NCI-H748 (cell line): ENCODE measurements around the gene FUT8.
"Not testable (repeated sequence)": the region's sequence is repeated elsewhere in the genome, so short reads cannot be mapped to it uniquely, and the experiment has no call there.

Experiments
- DNase-seq: peaks from one replicate; lab custom pipeline; 2025; ENCODE audit not compliant: unreplicated experiment; lab: John Stamatoyannopoulos, UW

FUT8 gene

DNA sequence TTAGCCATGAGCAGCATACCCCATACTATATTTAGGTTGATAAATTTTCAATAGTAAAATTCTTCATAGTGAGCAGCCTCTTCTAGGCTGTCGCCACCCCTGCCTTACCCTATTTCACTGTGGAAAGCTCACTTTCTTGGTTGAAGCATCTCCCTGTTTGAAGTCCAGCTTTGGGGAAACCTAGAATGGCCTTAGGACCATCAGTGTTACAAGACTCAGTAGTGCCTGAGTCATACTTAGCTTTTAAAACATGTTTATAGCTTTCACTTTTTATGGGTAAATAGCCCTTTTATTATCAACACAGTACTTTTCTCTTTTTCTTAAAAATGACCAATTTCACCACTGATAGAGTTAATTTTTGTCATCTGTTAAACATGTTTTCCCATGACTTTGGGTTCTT lies 37.1 kb downstream of the FUT8 start:
- DNase-seq, result no peak

DNA sequence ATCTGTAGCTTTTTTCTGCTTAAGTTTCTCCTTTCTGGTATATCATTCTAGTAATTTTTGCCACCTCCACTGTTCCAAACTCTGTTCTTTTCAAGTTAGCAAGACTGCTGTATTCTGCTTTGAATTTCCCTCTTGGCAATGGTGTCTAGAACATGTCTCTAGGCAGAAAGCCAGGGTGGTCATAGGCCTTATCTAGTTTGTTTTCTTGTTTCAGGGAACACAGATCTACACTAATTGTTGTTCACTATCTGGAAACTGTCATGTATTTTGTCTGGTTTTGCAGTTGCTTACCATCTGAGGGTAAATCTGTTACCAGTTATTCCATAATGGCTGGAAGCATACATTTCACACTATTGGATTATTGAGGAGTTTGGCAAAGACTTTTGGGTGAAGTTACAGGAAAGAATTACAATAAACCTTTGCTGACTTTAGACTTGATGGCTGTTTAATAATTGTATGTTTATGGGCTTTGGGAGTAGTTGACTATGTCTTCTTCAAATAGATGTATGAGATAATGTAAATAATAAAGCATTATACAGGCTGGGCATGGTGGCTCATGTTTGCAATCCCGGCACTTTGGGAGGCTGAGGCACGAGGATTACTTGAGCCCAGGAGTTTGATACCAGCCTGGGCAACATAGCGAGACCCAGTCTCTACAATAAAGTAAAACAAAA lies 41.4 kb downstream of the FUT8 start:
- no peak for DNase-seq

DNA sequence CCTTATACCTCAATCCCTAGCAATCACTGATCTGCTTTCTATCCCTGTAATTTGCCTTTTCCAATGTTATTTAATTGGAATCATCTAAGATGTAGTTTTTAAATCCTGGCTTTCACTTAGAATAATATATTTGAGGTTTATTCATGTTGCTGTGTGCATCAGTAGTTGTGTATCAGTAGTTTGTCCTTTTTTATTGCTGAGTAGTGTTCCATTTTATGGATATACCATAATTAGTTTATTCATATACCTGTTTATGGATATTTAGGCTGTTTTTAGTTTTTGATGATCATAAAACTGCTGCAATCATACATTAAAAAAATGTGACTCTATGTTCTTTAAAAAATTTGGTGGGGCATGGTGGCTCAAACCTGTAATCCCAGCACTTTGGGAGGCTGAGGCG lies 43.7 kb downstream of the FUT8 start:
- no peak for DNase-seq

DNA sequence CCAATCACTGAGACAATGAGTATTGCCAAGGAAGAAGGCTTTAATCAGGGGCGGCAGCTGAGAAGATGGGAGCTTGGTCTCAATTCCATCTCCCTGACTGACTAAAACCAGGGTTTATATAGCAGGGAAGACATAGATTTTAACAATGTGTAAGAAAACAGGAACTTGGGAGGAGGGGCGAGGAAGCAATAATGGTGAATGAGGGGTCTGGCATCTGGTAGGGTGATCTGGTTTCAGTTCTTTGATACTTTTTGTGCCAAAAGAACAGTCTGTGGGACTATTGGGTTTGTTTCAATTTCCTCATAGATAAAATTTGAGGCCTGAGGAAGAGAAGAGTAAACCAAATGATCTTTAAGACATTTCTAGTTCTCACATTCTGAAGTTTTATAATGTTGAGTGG lies 49.2 kb downstream of the FUT8 start:
- no peak for DNase-seq

DNA sequence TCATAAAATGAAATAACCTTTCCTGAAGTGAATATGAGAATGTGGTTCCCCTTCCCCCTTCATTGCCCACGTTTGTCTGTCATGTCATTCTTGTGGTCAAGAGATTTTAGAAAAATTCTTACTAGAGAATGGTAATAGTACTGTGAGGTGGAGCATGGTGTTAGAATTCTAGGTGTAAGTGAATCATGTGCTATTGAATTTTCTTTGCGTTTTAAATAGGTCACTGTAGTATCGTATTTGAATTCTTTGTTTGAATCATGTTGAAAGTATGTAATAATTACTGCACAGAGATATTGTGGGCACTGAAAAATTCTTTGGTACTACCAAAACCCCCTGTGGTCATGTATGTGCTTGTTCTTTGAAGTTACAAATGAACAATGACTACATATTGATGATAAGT lies 49.9 kb downstream of the FUT8 start:
- DNase-seq, result no peak

DNA sequence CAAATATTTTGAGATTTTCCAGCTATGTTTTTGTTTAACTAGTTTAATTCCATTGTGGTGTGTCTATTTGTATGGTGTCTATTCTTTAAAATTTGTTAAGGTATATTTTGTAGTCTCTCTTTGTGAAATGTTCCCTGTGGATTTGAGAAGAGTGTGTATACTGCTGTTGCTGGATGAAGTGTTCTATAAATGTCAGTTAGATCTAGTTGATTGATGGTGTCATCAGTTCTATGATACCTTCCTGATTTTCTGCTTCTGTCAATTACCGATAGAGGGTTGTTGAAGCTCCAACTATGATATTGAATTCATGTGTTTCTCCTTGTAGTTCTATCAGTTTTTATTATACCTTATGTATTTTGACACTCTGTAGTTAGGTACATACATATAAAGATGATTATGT lies 53.1 kb downstream of the FUT8 start:
- DNase-seq, result no peak

DNA sequence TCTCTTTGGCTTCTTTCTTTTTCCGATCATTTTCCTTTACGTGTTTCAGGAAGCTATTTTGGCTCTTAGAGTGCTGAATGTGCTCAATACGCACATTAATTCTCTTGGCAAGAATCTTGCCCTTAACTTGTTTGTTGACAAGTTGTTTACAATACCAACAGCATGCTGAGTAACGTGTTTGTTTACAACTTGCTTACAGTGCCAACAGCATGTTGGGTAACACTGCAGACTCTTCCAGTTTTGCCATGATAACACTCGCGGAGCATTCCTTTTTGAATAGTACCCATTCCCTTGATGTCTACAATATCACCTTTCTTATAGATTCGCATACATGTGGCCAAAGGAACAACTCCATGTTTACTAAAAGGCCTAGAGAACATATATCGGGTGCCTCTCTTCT lies 55.4 kb downstream of the FUT8 start:
- not testable (repeated sequence) for DNase-seq

DNA sequence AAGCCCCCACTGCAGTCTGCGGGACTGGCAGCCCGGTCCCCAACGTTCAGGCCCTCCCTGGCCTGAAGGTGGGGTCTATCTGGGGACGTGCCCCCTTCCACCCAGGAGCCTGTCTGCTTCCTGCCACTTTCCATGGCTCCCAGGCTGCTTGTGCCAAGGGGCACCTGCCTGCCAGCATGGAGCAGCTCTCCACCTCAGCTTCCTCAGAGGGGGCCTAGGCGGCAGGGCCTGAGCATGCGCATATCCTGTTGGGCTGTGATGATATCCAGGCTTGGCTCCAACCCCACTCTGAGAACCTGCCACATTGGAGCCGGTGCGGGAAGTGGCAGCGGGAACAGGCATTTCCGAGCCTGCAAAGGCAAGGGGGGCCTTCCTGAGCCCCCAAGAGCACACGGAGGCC lies 57.4 kb downstream of the FUT8 start:
- no peak for DNase-seq

DNA sequence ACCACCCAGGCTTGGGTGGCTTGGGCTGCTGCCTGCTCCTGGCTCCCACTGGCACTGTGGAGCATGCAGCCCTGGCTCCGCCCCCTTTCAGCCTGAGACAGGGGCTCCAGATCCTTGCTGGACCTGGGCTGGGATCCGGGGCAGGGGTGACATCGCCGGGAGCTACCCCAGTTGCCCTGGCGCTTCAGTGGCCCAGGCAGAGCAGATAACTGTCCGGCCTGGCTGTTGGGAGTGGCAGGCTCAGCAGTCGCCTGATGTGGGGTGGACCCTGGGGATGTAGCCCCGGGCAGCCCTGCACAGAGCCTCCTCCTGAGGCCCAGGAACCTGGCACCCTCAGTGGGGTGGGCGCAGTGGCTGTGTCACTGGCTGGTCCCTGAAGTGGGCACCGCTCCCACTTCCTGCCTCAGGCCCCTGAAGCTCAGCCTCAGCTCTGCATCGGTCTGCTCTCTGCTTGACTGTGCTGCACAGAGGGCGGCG lies 57.9 kb downstream of the FUT8 start:
- DNase-seq, result no peak

DNA sequence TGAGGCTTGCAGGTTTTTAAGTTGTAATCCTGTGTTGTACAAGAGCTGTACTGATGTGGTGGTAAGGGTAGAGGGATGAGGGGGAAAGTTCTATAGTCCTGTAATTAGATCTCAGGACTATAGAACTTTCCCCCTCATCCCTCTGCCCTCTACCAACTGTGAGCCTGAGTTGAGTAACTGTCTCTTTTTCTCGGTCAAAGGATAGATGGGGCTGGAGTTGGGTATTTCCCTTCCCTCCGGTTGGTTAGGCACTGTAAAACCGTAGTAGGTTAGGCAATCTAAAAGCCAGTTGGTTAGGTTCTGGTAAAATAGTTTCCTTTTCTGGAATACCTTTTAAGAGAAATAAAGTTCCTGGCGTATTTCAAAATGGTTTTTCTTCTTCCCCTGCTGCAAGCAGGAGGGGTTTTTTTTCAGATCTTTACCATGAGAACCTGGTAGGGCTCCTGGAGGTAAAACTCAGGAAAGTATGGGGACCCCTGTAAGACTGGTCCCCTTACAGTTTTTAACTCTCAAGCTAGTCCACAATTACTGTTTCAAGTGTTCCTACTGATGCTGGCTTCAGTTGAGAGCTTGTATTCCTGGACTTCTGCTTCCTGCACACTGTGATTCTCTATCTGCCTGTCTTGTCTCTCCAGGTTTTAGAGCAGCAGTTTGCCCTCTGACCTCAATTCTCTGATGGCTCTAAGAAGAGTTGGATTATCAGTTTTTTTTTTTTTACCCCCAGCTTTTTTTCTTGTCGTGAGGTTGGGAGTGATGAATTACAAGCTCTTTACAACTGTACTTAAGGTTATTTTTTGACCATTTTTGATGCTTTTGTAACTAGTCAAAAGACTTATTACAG lies 58.7 kb downstream of the FUT8 start:
- no peak for DNase-seq

DNA sequence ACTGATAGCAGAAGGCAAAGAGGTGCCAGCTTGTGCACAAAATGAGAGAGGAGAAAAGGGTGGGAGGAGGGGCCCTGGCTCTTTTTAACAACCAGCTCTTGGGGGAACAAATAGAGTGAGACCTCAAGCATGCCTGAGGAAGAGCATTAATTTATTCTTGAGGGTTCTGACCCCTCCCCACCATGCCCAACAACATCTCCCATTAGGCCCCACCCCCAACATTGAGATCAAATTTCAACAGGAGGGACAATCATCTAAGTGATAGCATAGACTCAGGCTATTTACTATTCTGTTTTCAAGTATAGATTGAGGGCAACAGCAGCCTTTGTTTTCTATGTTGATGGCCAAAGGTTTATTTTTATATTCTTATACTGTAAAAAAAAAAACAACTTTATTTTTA lies 59.7 kb downstream of the FUT8 start:
- peak; percentile 86 for DNase-seq

DNA sequence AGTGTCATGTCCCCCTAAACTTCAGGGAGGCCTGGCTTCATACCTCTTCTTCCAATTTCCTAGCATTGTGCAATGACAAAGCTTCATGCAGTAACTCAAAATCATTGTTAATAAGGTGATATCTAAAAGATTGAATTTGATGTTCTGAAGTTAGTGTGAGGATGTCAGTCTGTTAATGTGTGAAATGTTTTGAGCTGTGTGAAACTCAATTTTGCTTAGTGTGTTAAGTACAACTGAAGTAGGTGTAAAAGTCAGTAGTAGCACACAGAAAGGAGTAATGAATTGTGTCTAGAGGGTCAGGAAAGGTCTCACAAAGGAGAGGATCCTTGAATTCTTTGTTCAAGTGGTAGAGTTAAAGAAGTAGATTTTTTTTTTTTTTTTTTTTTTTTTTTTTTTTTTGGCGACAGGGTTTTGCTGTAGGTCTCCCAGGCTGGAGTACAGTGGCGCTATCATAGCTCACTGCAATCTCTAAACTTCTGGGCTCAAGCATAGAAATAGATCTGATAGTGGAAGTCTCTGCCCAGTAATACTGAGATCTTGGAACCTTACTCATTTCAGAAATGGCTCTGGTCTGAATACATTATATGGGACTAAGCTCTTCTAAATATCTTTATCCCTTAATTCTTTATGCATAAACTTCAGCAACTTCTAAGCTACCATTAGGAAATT lies 63.9 kb downstream of the FUT8 start:
- DNase-seq, result no peak

DNA sequence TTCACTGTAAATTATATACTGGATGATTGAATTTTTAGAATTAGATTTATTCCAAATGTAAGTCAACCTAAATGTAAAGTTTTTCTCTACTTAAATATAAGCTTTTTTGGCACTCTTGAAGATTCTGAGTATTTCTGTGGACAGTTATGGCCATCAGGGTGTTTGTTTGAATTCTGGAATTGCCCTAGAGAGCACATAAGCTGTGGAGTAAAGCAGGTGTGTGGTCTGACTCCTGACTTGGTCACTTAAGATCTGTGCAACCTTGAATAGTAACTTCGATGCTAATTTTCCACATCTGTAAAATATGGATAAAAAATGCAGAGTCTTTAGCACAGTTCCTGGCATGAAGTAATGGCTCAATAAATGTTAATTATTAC lies 64.4 kb downstream of the FUT8 start:
- no peak for DNase-seq

DNA sequence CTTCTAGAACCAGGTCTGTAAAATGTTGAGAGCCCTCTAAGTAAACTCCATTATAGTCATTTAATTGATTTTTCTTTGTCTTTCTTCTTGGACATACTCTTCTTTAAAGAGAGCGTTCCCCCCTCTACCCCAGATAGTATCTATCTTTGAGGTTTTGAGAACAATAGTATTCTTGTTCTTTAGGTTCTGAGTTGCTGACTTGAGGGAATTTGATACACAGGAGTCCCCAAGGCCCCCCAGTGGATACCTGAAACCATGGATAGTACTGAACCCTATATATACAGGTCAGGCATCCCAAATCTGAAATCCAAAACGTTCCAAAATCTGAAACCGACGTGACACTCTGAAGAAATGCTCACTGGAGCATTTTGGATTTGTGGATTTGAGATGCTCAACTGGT lies 65.5 kb downstream of the FUT8 start:
- no peak for DNase-seq

DNA sequence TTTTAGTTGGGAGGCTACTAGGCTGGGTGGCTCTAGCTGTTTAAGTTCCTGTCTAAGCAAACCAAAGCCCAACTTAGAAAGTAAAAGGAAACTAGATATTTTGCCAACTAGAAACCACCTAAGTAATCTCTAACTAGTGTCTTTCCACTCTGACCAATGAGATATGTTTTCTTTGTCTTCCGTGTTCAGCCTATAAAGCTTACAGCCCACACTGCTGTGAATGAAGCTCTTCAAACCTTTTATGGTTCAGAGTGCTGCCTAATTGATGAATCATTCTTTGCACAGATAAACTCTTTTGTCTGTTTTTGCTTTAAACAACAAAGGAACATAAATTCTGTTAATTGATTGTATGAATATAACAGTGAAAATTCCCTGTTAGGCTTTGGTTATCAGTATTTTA lies 66.1 kb downstream of the FUT8 start:
- peak; percentile 77 for DNase-seq

DNA sequence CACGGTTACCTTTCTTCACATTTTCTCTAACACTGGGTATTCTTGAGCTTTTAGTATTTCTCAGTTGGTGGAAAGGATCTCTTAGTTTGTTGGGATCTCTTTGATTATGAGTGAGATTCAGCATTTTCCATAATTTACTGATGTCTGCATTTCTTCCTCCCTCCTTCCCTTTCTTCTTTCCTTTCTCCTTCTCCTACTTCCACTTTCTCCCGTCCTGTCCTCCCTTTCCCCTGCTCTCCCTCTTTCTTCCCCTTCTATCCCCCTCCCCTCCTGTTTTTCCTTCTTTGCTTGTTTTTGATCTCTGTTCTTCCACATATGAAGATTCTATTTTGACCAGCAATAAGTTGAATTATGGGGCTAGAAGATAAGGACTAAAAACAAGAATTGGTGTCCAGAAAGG lies 66.9 kb downstream of the FUT8 start:
- DNase-seq, result no peak

DNA sequence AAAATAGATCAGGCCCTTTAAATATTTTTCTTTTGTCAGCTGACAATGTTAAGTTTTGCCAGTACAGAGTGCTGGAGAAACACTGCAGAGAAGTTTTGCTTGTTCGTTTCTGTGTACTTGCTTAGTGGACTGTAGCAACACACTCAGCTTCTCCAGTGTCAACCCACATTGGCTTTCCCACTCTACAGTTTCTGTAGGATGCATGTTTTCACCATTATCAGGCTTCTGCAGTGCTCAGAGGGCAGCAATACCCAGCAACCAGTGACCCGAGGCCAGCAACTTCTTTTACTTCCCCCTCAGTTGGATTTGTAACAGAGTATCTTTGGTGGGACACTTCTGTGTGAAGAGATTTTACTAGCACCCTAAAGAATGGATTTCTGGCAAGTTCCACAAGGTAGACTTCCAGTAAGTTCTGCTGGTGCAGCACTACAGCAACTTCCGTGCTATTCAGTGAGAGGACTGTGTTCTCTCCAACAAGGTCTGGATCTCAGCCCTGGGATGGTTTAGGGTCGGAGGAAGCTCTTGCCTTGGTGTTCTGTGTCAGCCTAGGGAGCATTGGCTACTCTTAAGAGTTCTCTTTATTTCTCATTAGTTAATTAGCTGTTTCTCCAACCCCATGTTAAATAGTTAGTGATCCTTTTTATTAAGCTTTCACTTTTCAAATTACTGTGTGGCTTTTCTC lies 70.4 kb downstream of the FUT8 start:
- DNase-seq, result no peak

DNA sequence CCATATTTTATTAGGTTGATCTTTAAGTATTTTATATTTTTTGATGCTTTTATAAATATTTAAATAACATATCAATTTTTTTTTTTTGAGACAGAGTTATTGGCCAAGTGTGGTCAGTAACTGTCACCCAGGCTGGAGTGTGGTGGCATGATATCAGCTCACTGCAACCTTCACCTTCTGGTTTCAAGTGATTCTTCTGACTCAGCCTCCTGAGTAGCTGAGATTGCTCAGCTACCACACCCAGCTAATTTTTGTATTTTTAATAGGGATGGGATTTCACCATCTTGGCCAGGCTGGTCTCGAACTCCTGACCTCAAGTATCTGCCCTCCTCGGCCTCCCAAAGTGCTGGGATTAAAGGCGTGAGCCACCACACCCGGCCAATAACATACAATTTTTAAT lies 71.1 kb downstream of the FUT8 start:
- no peak for DNase-seq

DNA sequence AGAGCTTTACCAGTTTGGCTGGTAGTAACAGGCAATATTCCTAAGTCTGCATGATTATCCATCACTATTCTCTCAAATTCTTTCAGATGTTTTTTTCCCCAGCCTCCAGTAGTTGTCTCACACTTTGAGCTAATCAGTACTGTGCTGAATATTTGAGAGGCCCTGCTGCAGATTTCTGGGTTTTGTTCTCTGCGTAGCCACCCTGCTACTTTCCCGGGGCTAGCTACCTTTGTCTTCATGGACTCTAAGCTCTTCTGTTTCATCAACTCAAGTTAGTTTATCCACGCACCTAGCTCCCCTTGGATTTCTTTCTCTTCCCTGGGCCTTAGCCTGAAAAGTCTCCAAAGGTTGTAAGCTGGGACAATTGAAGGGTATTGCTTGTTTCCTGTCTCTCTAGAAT lies 73.0 kb downstream of the FUT8 start:
- DNase-seq, result no peak

DNA sequence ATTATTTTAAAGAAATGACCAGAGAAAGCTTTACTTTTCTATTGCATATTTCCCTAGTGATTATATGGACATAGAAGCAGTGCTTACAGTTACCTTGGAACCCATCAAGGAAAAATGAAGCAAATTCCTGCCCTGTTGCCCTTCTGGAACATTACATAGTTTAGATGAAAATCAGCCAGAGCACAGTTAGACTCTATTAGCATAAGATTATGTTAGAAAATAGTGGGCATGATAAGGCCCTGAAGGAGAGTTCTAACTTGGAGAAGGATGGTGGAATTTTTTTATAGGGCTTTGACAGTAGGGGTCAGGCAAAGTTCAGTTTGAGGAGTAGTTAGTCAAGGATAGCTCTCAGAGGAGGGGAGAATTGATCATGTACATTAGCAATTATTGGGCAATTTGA lies 74.3 kb downstream of the FUT8 start:
- no peak for DNase-seq

DNA sequence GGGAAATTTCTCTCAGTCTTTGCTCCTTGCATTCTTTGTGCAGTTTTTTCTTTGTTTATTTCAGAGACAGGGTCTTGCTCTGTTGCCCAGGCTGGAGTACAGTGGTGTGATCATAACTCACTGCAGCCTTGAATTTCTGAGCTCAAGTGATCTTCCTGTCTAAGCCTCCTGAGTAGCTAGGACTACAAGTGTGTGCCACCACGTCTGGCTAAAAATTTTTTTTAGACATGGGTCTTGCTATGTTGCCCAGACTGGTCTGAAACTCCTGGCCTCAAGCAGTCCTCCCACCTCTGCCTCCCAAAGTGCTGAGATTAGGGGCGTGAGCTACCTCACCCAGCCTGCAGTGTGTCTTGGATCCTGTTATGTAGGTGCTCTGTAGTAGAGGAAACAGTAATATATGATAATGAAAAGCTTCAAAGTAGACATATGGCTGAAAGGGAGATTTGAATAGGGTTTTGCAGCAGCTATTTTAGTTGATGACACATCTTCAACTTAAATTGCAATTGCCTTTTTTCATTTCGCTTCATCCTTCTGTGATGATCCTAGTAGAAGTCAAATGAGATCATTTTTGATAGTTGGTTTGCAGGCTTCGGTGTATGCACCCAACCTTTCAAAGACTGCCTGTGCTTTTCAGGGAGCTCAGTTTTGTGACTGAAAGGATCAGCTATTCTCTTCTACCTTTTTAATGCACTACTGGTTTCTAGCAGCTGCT lies 75.4 kb downstream of the FUT8 start:
- no peak for DNase-seq
